NCI-H510A treated with DMSO at 0.1 percent for 48 hours (cell line): ENCODE data around the gene SLC35G1.

ENCODE experiments used
- DNase-seq: peaks from one replicate; lab custom pipeline; 2025; lab: John Stamatoyannopoulos, UW

Gene SLC35G1

DNA sequence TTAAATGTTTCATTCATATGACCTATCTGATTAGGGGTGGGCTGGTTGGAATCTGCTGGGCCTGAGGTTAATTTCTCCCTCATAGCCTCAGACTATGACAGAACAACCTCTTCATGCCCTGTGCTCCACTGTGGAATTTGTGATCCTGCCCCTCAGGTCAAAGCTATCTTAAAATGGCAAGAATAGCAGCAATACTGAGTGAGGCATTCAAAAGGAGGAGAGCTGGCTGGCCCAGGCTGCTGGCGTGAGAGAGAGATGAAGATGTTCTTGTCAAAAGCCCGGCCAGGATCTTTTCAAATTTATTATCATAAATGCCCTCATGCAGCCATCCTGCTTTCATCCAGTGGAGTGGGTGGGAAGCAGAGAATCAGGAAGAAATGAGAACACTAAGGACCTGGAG is 58.1 kb downstream of the SLC35G1 start:
- no peak for DNase-seq
